ENCODE data around the gene CPNE8. TPM values are rescaled to one million over a fixed set of nuclear protein-coding genes. Genes with fewer than 3 reads are reported as not detected.

CPNE8 gene
- total RNA-seq, 1 experiment from 2014 or later = 23.6 TPM

- ChIA-PET POLR2A (interaction anchor here (0.6 kb wide), 1 partner anchor 51 kb away, joined by 5 read pairs; no protein-coding TSS in a partner anchor), CTCF (no interaction called here)
- no peak for DNase-seq (ENCODE audit: low read depth, low spot score)
- Histone ChIP-seq H3K4me3 (ENCODE audit: low read depth in 2 of 2, low read length in 2 of 2) (no peak overlapping the region), H3K27ac (ENCODE audit: low read length) (no peak overlapping the region), H3K9me3 (ENCODE audit: control insufficient read depth, insufficient read depth, low read depth, low read length) (no peaks in the 10 kb centered on the region), H3K36me3 (ENCODE audit: control insufficient read depth, insufficient read depth, low read length) (no peaks in the 10 kb centered on the region; the same call in 1 of the 2 replicates), H3K4me1 (ENCODE audit: control insufficient read depth, insufficient read depth, low read length) (no peaks in the 10 kb centered on the region), H3K27me3 (ENCODE audit: control insufficient read depth, insufficient read depth, low read length) (no peaks in the 10 kb centered on the region)
- intact Hi-C loops (cut with micrococcal nuclease; ENCODE audit: unreplicated experiment) (no loop called here), in situ Hi-C loops (cut with HindIII; ENCODE audit: low pct_unique_long_range_greater_than_20kb, low sequenced_read_pairs) (no loop called here)
- ATAC-seq = no peak
- no TSS peak for BruUV-seq (replicated peaks)
- TF ChIP-seq CTCF (IDR thresholded peaks at IDR 0.05) (no peak), POLR2AphosphoS5 (IDR thresholded peaks at IDR 0.05; ENCODE audit: low read depth, low read length) (no peak)
These were observed 133.5 kb downstream of the CPNE8 start for GRCh38 chr12:38771871-38772270.

- H3K4me3 ChIP-seq (ENCODE audit: low read depth in 2 of 2, low read length in 2 of 2) = no peak overlapping the region
- no peak for DNase-seq (ENCODE audit: low read depth, low spot score)
- in situ Hi-C loops (cut with HindIII; ENCODE audit: low pct_unique_long_range_greater_than_20kb, low sequenced_read_pairs) (no loop called here), intact Hi-C loops (cut with micrococcal nuclease; ENCODE audit: unreplicated experiment) (no loop called here)
- no peak overlapping the region for H3K27ac ChIP-seq (ENCODE audit: low read length)
- H3K27me3 ChIP-seq (ENCODE audit: control insufficient read depth, insufficient read depth, low read length) = no peaks in the 10 kb centered on the region
- BruUV-seq (replicated peaks) = no TSS peak
- H3K36me3 ChIP-seq (ENCODE audit: control insufficient read depth, insufficient read depth, low read length) = peaks cover 5% of the 10 kb centered on the region; the same call in 1 of the 2 replicates
- H3K9me3 ChIP-seq (ENCODE audit: control insufficient read depth, insufficient read depth, low read depth, low read length) = no peaks in the 10 kb centered on the region
- TF ChIP-seq REST (IDR thresholded peaks at IDR 0.05; ENCODE audit: insufficient read depth in 1 of 2, low read depth in 2 of 2, low read length in 1 of 2) (no peak), SIN3A (IDR thresholded peaks at IDR 0.05; ENCODE audit: borderline replicate concordance, insufficient read depth, low read depth, low read length) (no peak), TCF7L2 (IDR thresholded peaks at IDR 0.05; ENCODE audit: low read depth, low read length) (no peak), CTCF (IDR thresholded peaks at IDR 0.05) (no peak), POLR2AphosphoS5 (IDR thresholded peaks at IDR 0.05; ENCODE audit: low read depth, low read length) (no peak)
- ChIA-PET CTCF (no interaction called here), POLR2A (no interaction called here)
- ATAC-seq = no peak
- H3K4me1 ChIP-seq (ENCODE audit: control insufficient read depth, insufficient read depth, low read length) = no peaks in the 10 kb centered on the region
These were observed 143.6 kb downstream of the CPNE8 start for GRCh38 chr12:38761636-38762342.

Measured in Panc1 (cell line).